Uterus (tissue), 4 donors: ENCODE measurements around the gene TTC19. TPM values are rescaled to one million over a fixed set of nuclear protein-coding genes. Genes with fewer than 3 reads are reported as not detected.

Source experiments
- DNase-seq, 2 donors: peaks; one replicate each; pipeline ENCODE4 v3.0.0-alpha.2; 2019 to 2020
- H3K27ac ChIP-seq, 2 donors: fragments of 200-600 bp; sonication (generic); 1 replicate in 1 of 2; 2 replicates in 1 of 2; pipeline ENCODE4 v1.5.1; 2016 to 2018
- H3K27me3 ChIP-seq, 2 donors: fragments of 200-600 bp; sonication (generic); one replicate each; pipeline ENCODE4 v1.5.1; 2018 to 2019; ENCODE audit warnings: control low read depth in 1 of 2
- H3K36me3 ChIP-seq, 2 donors: fragments of 200-600 bp; sonication (generic); one replicate each; pipeline ENCODE4 v1.5.1; 2019; ENCODE audit warnings: control low read depth in 1 of 2
- H3K4me1 ChIP-seq, 2 donors: fragments of 200-600 bp; sonication (generic); one replicate each; pipeline ENCODE4 v1.5.1; 2018 to 2019; ENCODE audit warnings: control low read depth in 1 of 2
- H3K4me3 ChIP-seq, 2 donors: fragments of 200-600 bp; sonication (generic); 1 replicate in 1 of 2; 2 replicates in 1 of 2; pipeline ENCODE4 v1.5.1; 2018 to 2019; ENCODE audit warnings: mild to moderate bottlenecking in 1 of 2
- H3K9me3 ChIP-seq, 2 donors: fragments of 200-600 bp; sonication (generic); one replicate each; pipeline ENCODE4 v1.5.1; 2019; ENCODE audit warnings: control low read depth in 1 of 2
- CTCF ChIP-seq, 4 experiments: fragments of 200-600 bp in 2 of 4; fragments of 450-650 bp in 2 of 4; sonication (generic) in 2 of 4; IDR thresholded peaks; one replicate each; pipeline ENCODE4 v1.5.1; 2016 to 2019; ENCODE audit warnings: antibody characterized with exemption in 4 of 4, mild to moderate bottlenecking in 2 of 4, moderate library complexity in 1 of 4
- POLR2A ChIP-seq, 2 donors: fragments of 450-650 bp; IDR thresholded peaks; one replicate each; pipeline ENCODE4 v1.6.1; 2016; ENCODE audit warnings: antibody characterized with exemption in 2 of 2, mild to moderate bottlenecking in 1 of 2, moderate library complexity in 1 of 2
- intact Hi-C: fragments of 100-400 bp; cut with DNase I; formaldehyde crosslinking; loops from one replicate; pipeline ENCODE4 v1.15.1; 2023; ENCODE audit warnings: low total_unique reads
- total RNA-seq, 4 donors: library from RNA; depleted of rRNA in 3 of 4; stranded (reverse); fragments of >200 nt in 3 of 4; gene quantifications; one replicate each; pipeline versions ENCODE4 v1.1.0 to v1.2.4, GENCODE V29; 2014 to 2023
- donor health status: DM: yes; HTN: yes; CAD: no.

The TTC19 gene
- total RNA-seq, 4 donors from 2014 or later = 38.4 to 71.2 (median 52.0) TPM

GRCh38 chr17:16074423-16074822 lies 74.8 kb downstream of the TTC19 start:
- Histone ChIP-seq H3K27me3 (no peaks in the 10 kb centered on the region), H3K9me3 (no peaks in the 10 kb centered on the region), H3K36me3 (no peaks in the 10 kb centered on the region), H3K27ac (no peak overlapping the region), H3K4me1 (no peaks in the 10 kb centered on the region), H3K4me3 (no peak overlapping the region)
- TF ChIP-seq CTCF (IDR thresholded peaks at IDR 0.05) (no peak), POLR2A (IDR thresholded peaks at IDR 0.05) (no peak)
- intact Hi-C loops = no loop called here
- DNase-seq = no peak

- H3K4me3 ChIP-seq = no peak overlapping the region
- TF ChIP-seq POLR2A (IDR thresholded peaks at IDR 0.05) (no peak), CTCF (IDR thresholded peaks at IDR 0.05) (no peak)
- H3K36me3 ChIP-seq = no peaks in the 10 kb centered on the region
- H3K4me1 ChIP-seq = no peaks in the 10 kb centered on the region
- intact Hi-C loops = no loop called here
- H3K9me3 ChIP-seq = no peaks in the 10 kb centered on the region
- DNase-seq = no peak
- no peak overlapping the region for H3K27ac ChIP-seq
- H3K27me3 ChIP-seq = no peaks in the 10 kb centered on the region
Measured at GRCh38 chr17:16075949-16076348, 76.3 kb downstream of the TTC19 start.

Other genes starting within 250 kb of the TTC19 start
- gene ADORA2B, start 54.7 kb upstream of the TTC19 start, total RNA-seq = 1 to 10 TPM in 2 of 4 donors, not detected in 2; 2.1 to 2.7 TPM
- 10 to 100 TPM in 3 of 4 donors, 1 to 10 TPM in 1; 1.3 to 30.3 (median 20.7) TPM for gene ZSWIM7, start 120 bp upstream of the TTC19 start, total RNA-seq
- 100 to 1,000 TPM; 117 to 195 (median 147) TPM for gene NCOR1, start 215.7 kb downstream of the TTC19 start, total RNA-seq
- gene PIGL, start 217.4 kb downstream of the TTC19 start, total RNA-seq = 10 to 100 TPM; 18.2 to 74.0 (median 40.3) TPM